NB4 (cell line): ENCODE measurements around the gene GZMM.

Experiments
- DNase-seq: peaks from one replicate; pipeline ENCODE4 v3.0.0; 2010; ENCODE audit warnings: low read depth
- H3K4me3 ChIP-seq: one replicate; pipeline ENCODE4 v1.5.1; 2011; ENCODE audit warnings: mild to moderate bottlenecking, low read depth, low read length, moderate library complexity
- CTCF ChIP-seq: IDR thresholded peaks from one replicate; pipeline ENCODE4 v1.5.1; 2012; ENCODE audit warnings: low read depth, low read length
- MYC ChIP-seq: IDR thresholded peaks from 2 replicates; pipeline ENCODE4 v1.6.1; 2011; ENCODE audit warnings: low read depth, low read length
- POLR2A ChIP-seq: IDR thresholded peaks from 2 replicates; pipeline ENCODE4 v1.6.1; 2011; ENCODE audit warnings: mild to moderate bottlenecking; ENCODE audit not compliant: insufficient read length; ENCODE audit errors: extremely low read depth
- TF ChIP-seq, protein P1 (sequence below): IDR thresholded peaks from 2 replicates; pipeline ENCODE4 v1.6.1; 2011; ENCODE audit warnings: low read depth, low read length

GZMM gene

GRCh38 chr19:496986-497385, 46.9 kb upstream of the GZMM start:
- DNase-seq, result no peak
- TF ChIP-seq MYC, result no peak
- TF ChIP-seq CTCF, result no peak
- TF ChIP-seq, protein P1, sequence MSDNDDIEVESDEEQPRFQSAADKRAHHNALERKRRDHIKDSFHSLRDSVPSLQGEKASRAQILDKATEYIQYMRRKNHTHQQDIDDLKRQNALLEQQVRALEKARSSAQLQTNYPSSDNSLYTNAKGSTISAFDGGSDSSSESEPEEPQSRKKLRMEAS, result no peak
- no peak for TF ChIP-seq POLR2A
- no peak overlapping the region for H3K4me3 ChIP-seq

DNA sequence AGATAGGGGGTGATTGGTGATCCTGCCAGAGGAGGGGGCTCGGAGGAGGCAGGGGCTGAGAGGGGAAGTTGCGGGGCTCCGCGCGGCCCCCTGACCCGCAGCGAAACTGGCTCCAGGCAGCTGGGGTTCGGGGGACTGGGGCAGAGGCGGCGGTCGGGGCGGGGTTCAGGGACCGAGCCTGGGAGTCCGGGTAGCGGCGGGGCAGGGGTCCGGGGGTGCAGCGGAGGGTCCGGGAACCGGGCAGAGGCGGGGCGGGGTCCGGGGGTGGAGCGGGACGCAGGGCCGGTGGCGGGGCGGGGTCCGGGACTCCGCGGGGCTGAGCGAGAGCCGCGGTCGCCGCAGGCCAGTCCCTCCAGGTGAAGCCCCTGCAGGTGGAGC, 46.4 kb upstream of the GZMM start:
- no peak for TF ChIP-seq CTCF
- no peak for TF ChIP-seq POLR2A
- TF ChIP-seq, protein P1, result no peak
- TF ChIP-seq MYC, result no peak
- no peak for DNase-seq
- no peak overlapping the region for H3K4me3 ChIP-seq

DNA sequence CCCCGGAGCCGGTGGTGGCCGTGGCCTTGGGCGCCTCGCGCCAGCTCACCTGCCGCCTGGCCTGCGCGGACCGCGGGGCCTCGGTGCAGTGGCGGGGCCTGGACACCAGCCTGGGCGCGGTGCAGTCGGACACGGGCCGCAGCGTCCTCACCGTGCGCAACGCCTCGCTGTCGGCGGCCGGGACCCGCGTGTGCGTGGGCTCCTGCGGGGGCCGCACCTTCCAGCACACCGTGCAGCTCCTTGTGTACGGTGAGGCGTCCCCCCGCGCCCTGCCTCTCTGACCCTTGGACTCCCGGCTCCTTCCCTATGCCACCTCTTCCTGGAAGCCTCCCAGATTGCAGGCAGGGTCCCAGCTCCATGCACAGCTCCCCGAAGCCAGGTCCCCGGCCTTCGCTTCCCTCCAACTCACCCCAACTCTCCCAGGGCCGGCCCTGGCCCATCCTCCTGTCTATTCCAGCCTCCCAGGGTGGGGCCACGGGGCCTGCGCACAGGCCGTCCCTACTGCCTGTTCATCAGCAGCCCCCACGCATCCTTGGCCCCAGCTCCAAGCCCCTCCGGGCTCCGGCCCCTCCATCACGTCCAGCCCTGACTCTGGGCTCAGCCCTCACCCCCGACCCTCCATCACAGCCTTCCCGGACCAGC, 45.9 kb upstream of the GZMM start:
- TF ChIP-seq CTCF (no peak), MYC (no peak)
- no peak overlapping the region for H3K4me3 ChIP-seq
- no peak for DNase-seq

GRCh38 chr19:498511-498891, 45.4 kb upstream of the GZMM start:
- TF ChIP-seq MYC, result no peak
- no peak for TF ChIP-seq CTCF
- TF ChIP-seq POLR2A, result no peak
- TF ChIP-seq, protein P1, result no peak
- no peak overlapping the region for H3K4me3 ChIP-seq
- DNase-seq, result peak; percentile 49

GRCh38 chr19:498977-499623, 44.8 kb upstream of the GZMM start:
- TF ChIP-seq POLR2A, result no peak
- TF ChIP-seq MYC, result no peak
- TF ChIP-seq, protein P1, result no peak
- TF ChIP-seq CTCF, result no peak
- H3K4me3 ChIP-seq, result no peak overlapping the region
- no peak for DNase-seq
